Measurements from ENCODE around the gene SLC16A6.

GRCh38 chr17:68325961-68326360, 35.0 kb upstream of the SLC16A6 start:
- TF ChIP-seq POLR2AphosphoS5 (IDR thresholded peaks at IDR 0.05) (no peak), POLR2A (IDR thresholded peaks at IDR 0.05) (no peak)
- TF ChIP-seq, protein P1, sequence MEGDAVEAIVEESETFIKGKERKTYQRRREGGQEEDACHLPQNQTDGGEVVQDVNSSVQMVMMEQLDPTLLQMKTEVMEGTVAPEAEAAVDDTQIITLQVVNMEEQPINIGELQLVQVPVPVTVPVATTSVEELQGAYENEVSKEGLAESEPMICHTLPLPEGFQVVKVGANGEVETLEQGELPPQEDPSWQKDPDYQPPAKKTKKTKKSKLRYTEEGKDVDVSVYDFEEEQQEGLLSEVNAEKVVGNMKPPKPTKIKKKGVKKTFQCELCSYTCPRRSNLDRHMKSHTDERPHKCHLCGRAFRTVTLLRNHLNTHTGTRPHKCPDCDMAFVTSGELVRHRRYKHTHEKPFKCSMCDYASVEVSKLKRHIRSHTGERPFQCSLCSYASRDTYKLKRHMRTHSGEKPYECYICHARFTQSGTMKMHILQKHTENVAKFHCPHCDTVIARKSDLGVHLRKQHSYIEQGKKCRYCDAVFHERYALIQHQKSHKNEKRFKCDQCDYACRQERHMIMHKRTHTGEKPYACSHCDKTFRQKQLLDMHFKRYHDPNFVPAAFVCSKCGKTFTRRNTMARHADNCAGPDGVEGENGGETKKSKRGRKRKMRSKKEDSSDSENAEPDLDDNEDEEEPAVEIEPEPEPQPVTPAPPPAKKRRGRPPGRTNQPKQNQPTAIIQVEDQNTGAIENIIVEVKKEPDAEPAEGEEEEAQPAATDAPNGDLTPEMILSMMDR (IDR thresholded peaks at IDR 0.05 in 8 of 11, conservative IDR thresholded peaks at IDR 0.05 in 3 of 11), result no peak

Data from spleen (tissue), 7 donors.